ENCODE data around the gene PSMA1.

The PSMA1 gene

GRCh38 chr11:14529951-14530350, 9.8 kb upstream of the PSMA1 start:
- DNase-seq (ENCODE audit: low spot score): no peak

GRCh38 chr11:14529321-14529720, 9.1 kb upstream of the PSMA1 start:
- DNase-seq (ENCODE audit: low spot score): no peak

GRCh38 chr11:14522801-14523200, 2.6 kb upstream of the PSMA1 start:
- no peak for DNase-seq (ENCODE audit: low spot score)

GRCh38 chr11:14522245-14522644, 2.1 kb upstream of the PSMA1 start:
- no peak for DNase-seq (ENCODE audit: low spot score)

GRCh38 chr11:14520747-14521151, 563 bp upstream of the PSMA1 start:
- no peak for DNase-seq (ENCODE audit: low spot score)

- DNase-seq (ENCODE audit: low spot score): peak; percentile 59
These were observed 629 bp downstream of the PSMA1 start for GRCh38 chr11:14519597-14519916.

GRCh38 chr11:14518820-14519219, 1.4 kb downstream of the PSMA1 start:
- no peak for DNase-seq (ENCODE audit: low spot score)

- DNase-seq (ENCODE audit: low spot score): no peak
These were observed 6.4 kb downstream of the PSMA1 start for GRCh38 chr11:14513800-14514199.

- DNase-seq (ENCODE audit: low spot score): no peak
These were observed 13.7 kb downstream of the PSMA1 start for GRCh38 chr11:14506532-14506931.

- no peak for DNase-seq (ENCODE audit: low spot score)
These were observed 17.2 kb downstream of the PSMA1 start for GRCh38 chr11:14503023-14503422.

- no peak for DNase-seq (ENCODE audit: low spot score)
These were observed 18.1 kb downstream of the PSMA1 start for GRCh38 chr11:14502039-14502438.

- DNase-seq (ENCODE audit: low spot score): peak; percentile 76
These were observed 20.0 kb downstream of the PSMA1 start for GRCh38 chr11:14500181-14500651.

- peak; percentile 95 for DNase-seq (ENCODE audit: low spot score)
These were observed 20.5 kb downstream of the PSMA1 start, which contains the start of gene COPB1 for GRCh38 chr11:14499560-14500180. COPB1 (minus strand) TSS chr11:14499811; CDS start chr11:14498928, 883 bp downstream.

GRCh38 chr11:14499178-14499559, 21.0 kb downstream of the PSMA1 start:
- peak; percentile 60 for DNase-seq (ENCODE audit: low spot score)

- DNase-seq (ENCODE audit: low spot score): no peak
These were observed 39.5 kb downstream of the PSMA1 start for GRCh38 chr11:14480716-14481115.

GRCh38 chr11:14471127-14471526, 49.1 kb downstream of the PSMA1 start:
- DNase-seq (ENCODE audit: low spot score): no peak

- DNase-seq (ENCODE audit: low spot score): no peak
These were observed 56.6 kb downstream of the PSMA1 start for GRCh38 chr11:14463623-14464022.

- no peak for DNase-seq (ENCODE audit: low spot score)
These were observed 60.0 kb downstream of the PSMA1 start for GRCh38 chr11:14460147-14460546.

- DNase-seq (ENCODE audit: low spot score): no peak
These were observed 61.8 kb downstream of the PSMA1 start for GRCh38 chr11:14458377-14458776.

GRCh38 chr11:14455648-14456430, 64.3 kb downstream of the PSMA1 start:
- DNase-seq (ENCODE audit: low spot score): no peak
